ENCODE data around the gene DRD4.

The DRD4 gene

GRCh38 chr11:612201-612960, 24.7 kb upstream of the DRD4 start:
- CTCF ChIA-PET = interaction anchor here (0.7 kb wide), 1 partner anchor 506 kb away, joined by 3 read pairs; no protein-coding TSS in a partner anchor
- DNase-seq (ENCODE audit: low spot score) = no peak

GRCh38 chr11:612961-613300, 24.1 kb upstream of the DRD4 start:
- CTCF ChIA-PET = no interaction called here

More at GRCh38 chr11:612201-612960, 24.7 kb upstream of the DRD4 start:
- POLR2A ChIA-PET (ENCODE audit: low non-redundant PET) = no interaction called here
- TF ChIP-seq, protein P1, sequence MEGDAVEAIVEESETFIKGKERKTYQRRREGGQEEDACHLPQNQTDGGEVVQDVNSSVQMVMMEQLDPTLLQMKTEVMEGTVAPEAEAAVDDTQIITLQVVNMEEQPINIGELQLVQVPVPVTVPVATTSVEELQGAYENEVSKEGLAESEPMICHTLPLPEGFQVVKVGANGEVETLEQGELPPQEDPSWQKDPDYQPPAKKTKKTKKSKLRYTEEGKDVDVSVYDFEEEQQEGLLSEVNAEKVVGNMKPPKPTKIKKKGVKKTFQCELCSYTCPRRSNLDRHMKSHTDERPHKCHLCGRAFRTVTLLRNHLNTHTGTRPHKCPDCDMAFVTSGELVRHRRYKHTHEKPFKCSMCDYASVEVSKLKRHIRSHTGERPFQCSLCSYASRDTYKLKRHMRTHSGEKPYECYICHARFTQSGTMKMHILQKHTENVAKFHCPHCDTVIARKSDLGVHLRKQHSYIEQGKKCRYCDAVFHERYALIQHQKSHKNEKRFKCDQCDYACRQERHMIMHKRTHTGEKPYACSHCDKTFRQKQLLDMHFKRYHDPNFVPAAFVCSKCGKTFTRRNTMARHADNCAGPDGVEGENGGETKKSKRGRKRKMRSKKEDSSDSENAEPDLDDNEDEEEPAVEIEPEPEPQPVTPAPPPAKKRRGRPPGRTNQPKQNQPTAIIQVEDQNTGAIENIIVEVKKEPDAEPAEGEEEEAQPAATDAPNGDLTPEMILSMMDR (conservative IDR thresholded peaks at IDR 0.05; ENCODE audit: low read depth) = no peak
- peak overlapping the region; percentile 88 for H3K27ac ChIP-seq

GRCh38 chr11:613369-613968, 23.6 kb upstream of the DRD4 start:
- ChIA-PET CTCF (interaction anchor here (0.9 kb wide), 1 partner anchor 93 kb away, joined by 3 read pairs; the partner anchor contains the start of gene EPS8L2), POLR2A (ENCODE audit: low non-redundant PET) (interaction anchor here (0.5 to 0.8 kb wide), 2 partner anchors 193 to 406 kb away, joined by 3 read pairs; partner anchors contain the start of genes BET1L and RIC8A)
- peak; percentile 82 for DNase-seq (ENCODE audit: low spot score)
- TF ChIP-seq, protein P1 (conservative IDR thresholded peaks at IDR 0.05; ENCODE audit: low read depth) = no peak
- H3K27ac ChIP-seq = peak overlapping the region; percentile 88

More at GRCh38 chr11:612961-613300, 24.1 kb upstream of the DRD4 start:
- TF ChIP-seq, protein P1 (conservative IDR thresholded peaks at IDR 0.05; ENCODE audit: low read depth) = no peak
- POLR2A ChIA-PET (ENCODE audit: low non-redundant PET) = no interaction called here
- DNase-seq (ENCODE audit: low spot score) = no peak
- H3K27ac ChIP-seq = peak overlapping the region; percentile 88

- CTCF ChIA-PET = interaction anchor here (0.6 to 0.9 kb wide), 2 partner anchors 63 to 92 kb away, joined by 3 read pairs; partner anchors contain the start of gene EPS8L2
- peak overlapping the region; percentile 88 for H3K27ac ChIP-seq
- peak; percentile 18 for DNase-seq (ENCODE audit: low spot score)
- TF ChIP-seq, protein P1 (conservative IDR thresholded peaks at IDR 0.05; ENCODE audit: low read depth) = no peak
- POLR2A ChIA-PET (ENCODE audit: low non-redundant PET) = interaction anchor here (0.5 to 0.8 kb wide), 2 partner anchors 193 to 407 kb away, joined by 3 read pairs; partner anchors contain the start of genes BET1L and RIC8A
Measured at GRCh38 chr11:614021-614622, 22.9 kb upstream of the DRD4 start.

DNA sequence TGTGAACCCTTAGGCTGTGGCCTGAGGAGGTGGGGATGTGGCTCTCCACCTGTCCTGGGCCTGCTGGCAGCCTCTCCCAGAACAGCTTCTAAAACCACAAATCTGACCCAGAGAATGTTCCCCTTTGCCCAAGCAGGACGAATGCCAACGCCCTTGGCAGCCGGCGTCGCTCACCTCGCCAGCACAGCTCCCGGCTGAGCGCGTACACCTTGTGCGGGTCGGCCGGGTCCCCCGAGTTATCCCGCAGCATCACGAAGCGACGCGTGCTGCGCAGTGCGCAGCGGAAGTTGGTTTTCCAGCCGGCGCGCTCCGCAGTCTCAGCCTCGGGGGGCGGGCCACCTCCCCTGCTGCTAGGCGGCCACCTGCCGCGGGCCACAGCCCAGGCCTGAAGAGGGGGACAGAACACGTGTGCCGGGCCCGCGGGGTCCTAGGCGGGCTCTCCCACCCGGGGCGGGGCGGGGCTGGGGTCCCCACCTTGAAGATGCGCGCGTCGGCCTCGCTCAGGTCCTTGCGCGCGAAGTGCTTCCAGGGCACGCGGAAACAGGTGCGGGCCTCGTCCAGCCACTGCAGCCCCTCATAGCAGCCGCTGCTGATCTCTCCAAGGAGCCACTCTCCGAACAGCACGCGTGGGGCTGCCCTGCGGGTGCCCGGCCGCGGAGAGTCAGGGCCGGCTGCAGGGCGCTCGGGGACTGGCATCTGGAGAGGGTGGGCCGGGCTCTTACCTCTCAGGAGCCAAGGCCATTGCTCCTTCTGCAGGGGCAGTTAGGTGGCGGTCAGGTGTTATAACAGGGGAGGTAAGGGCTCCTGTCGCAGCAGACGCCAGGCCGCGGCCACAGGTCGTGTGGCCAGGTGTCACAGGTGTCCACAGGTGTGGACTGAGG, 22.2 kb upstream of the DRD4 start:
- DNase-seq (ENCODE audit: low spot score) = peak; percentile 21
- peak overlapping the region; percentile 88 for H3K27ac ChIP-seq
- TF ChIP-seq, protein P1 (conservative IDR thresholded peaks at IDR 0.05; ENCODE audit: low read depth) = no peak
- POLR2A ChIA-PET (ENCODE audit: low non-redundant PET) = interaction anchor here (0.8 kb wide), 1 partner anchor 8 kb away, joined by 3 read pairs; no protein-coding TSS in a partner anchor
- CTCF ChIA-PET = interaction anchor here (0.6 kb wide), 1 partner anchor 64 kb away, joined by 3 read pairs; no protein-coding TSS in a partner anchor
